IMR-90 (cell line): ENCODE results near the gene CBFA2T3. TPM values are rescaled to one million over a fixed set of nuclear protein-coding genes. Genes with fewer than 3 reads are reported as not detected.
A peak's percentile ranks its signal among the peaks of the same experiment; 100 is the strongest.

Experiments used
- ATAC-seq: fragments of 200-7000 bp; cut with Tn5 transposase; 2 replicates; pipeline ENCODE4 v1.9.1; 2020; ENCODE audit warnings: low read depth, mild to moderate bottlenecking, moderate library complexity
- BruUV-seq: library from RNA; stranded (reverse); fragments of 400-500 nt; replicated peaks from 2 replicates; lab custom pipeline; 2021; lab: Mats Ljungman, UMichigan
- CTCF ChIA-PET: fragments of 300-600 bp; formaldehyde crosslinking; extraction: SDS; loops from one replicate; lab custom pipeline; 2021; ENCODE audit warnings: antibody characterized with exemption; lab: Yijun Ruan, JAX
- POLR2A ChIA-PET: fragments of 300-600 bp; sonication (Branson Sonifier 250); formaldehyde crosslinking; loops from one replicate; lab custom pipeline; 2022; ENCODE audit warnings: antibody characterized with exemption; ENCODE audit not compliant: unreplicated experiment; lab: Charles Lee
- DNase-seq: peaks from one replicate; pipeline ENCODE4 v3.0.0; 2013
- H2AFZ ChIP-seq: replicated peaks from 2 replicates; pipeline ENCODE3; 2013; ENCODE audit warnings: low read length, mild to moderate bottlenecking; ENCODE audit not compliant: poor library complexity
- H2AK5ac ChIP-seq: 2 replicates; pipeline ENCODE4 v1.6.1; 2013; ENCODE audit warnings: low read depth, low read length, inconsistent platforms
- H2AK9ac ChIP-seq: replicated peaks from 2 replicates; pipeline ENCODE3; 2013; ENCODE audit warnings: mild to moderate bottlenecking, low read depth, low read length, moderate library complexity; ENCODE audit not compliant: poor library complexity
- H2BK120ac ChIP-seq: 2 replicates; pipeline ENCODE4 v1.6.1; 2013; ENCODE audit warnings: low read depth, low read length, inconsistent platforms
- H2BK15ac ChIP-seq: 3 replicates; pipeline ENCODE4 v1.6.1; 2013; ENCODE audit warnings: low read depth, low read length, inconsistent platforms
- H2BK20ac ChIP-seq: 2 replicates; pipeline ENCODE4 v1.6.1; 2013; ENCODE audit warnings: low read depth, mild to moderate bottlenecking, inconsistent platforms, low read length, moderate library complexity
- H2BK5ac ChIP-seq: 2 replicates; pipeline ENCODE4 v1.6.1; 2013; ENCODE audit warnings: mild to moderate bottlenecking, low read depth, low read length, inconsistent platforms; ENCODE audit not compliant: poor library complexity, severe bottlenecking
- H3K14ac ChIP-seq: replicated peaks from 2 replicates; pipeline ENCODE4 v1.6.1; 2013; ENCODE audit warnings: low read depth, low read length, inconsistent platforms
- H3K18ac ChIP-seq: 2 replicates; pipeline ENCODE4 v1.6.1; 2013; ENCODE audit warnings: low read depth, low read length, control low read depth
- H3K23ac ChIP-seq: 2 replicates; pipeline ENCODE4 v1.6.1; 2013; ENCODE audit warnings: low read depth, low read length, inconsistent platforms
- H3K27ac ChIP-seq: 2 replicates; pipeline ENCODE4 v1.5.1; 2013; ENCODE audit warnings: mild to moderate bottlenecking, control low read depth, low read length; ENCODE audit not compliant: insufficient read depth
- H3K27me3 ChIP-seq: 2 replicates; pipeline ENCODE4 v1.6.1; 2013; ENCODE audit warnings: low read length; ENCODE audit not compliant: control insufficient read depth, insufficient read depth
- H3K36me3 ChIP-seq: 2 replicates; pipeline ENCODE4 v1.6.1; 2013; ENCODE audit warnings: low read length, mixed read lengths; ENCODE audit not compliant: control insufficient read depth, insufficient read depth
- H3K4ac ChIP-seq: 2 replicates; pipeline ENCODE4 v1.6.1; 2013; ENCODE audit warnings: low read depth, low read length, inconsistent platforms
- H3K4me1 ChIP-seq: 2 replicates; pipeline ENCODE4 v1.6.1; 2013; ENCODE audit warnings: low read length, mixed read lengths; ENCODE audit not compliant: control insufficient read depth, insufficient read depth
- H3K4me2 ChIP-seq: 2 replicates; pipeline ENCODE4 v1.6.1; 2013; ENCODE audit warnings: low read depth, mild to moderate bottlenecking, control low read depth, low read length, moderate library complexity
- H3K4me3 ChIP-seq: 2 replicates; pipeline ENCODE4 v1.5.1; 2013; ENCODE audit warnings: low read depth, mild to moderate bottlenecking, control low read depth, low read length, moderate library complexity; ENCODE audit not compliant: insufficient read depth
- H3K56ac ChIP-seq: 2 replicates; pipeline ENCODE4 v1.6.1; 2013; ENCODE audit warnings: low read length, inconsistent platforms; ENCODE audit not compliant: insufficient read depth; ENCODE audit errors: extremely low read depth
- H3K79me1 ChIP-seq, 2 experiments: 2 replicates each; pipeline ENCODE4 v1.6.1; 2013; ENCODE audit warnings: low read length in 2 of 2, inconsistent platforms in 1 of 2, low read depth in 1 of 2
- H3K9ac ChIP-seq: 2 replicates; pipeline ENCODE4 v1.6.1; 2013; ENCODE audit warnings: low read depth, low read length, control low read depth
- H3K9me1 ChIP-seq: 2 replicates; pipeline ENCODE4 v1.6.1; 2013; ENCODE audit warnings: low read length, inconsistent platforms; ENCODE audit not compliant: insufficient read depth
- H3K9me3 ChIP-seq: 2 replicates; pipeline ENCODE4 v1.6.1; 2013; ENCODE audit warnings: low read length; ENCODE audit not compliant: control insufficient read depth, insufficient read depth
- H4K20me1 ChIP-seq: 2 replicates; pipeline ENCODE4 v1.6.1; 2013; ENCODE audit warnings: low read length, inconsistent platforms; ENCODE audit not compliant: insufficient read depth
- H4K5ac ChIP-seq: 2 replicates; pipeline ENCODE4 v1.6.1; 2013; ENCODE audit warnings: mild to moderate bottlenecking, low read depth, low read length, control low read depth
- H4K8ac ChIP-seq, 2 experiments: 2 replicates each; pipeline ENCODE4 v1.6.1; 2013; ENCODE audit warnings: low read depth in 2 of 2, low read length in 2 of 2, control low read depth in 1 of 2, inconsistent platforms in 1 of 2
- H4K91ac ChIP-seq: 2 replicates; pipeline ENCODE4 v1.6.1; 2013; ENCODE audit warnings: low read depth, low read length, inconsistent platforms; ENCODE audit not compliant: insufficient read depth
- BHLHE40 ChIP-seq: fragments of 150-350 bp; IDR thresholded peaks from 2 replicates; pipeline ENCODE4 v1.6.1; 2016; ENCODE audit warnings: mild to moderate bottlenecking, low read depth, low read length
- CHD1 ChIP-seq: IDR thresholded peaks from 2 replicates; pipeline ENCODE4 v1.6.1; 2012; ENCODE audit warnings: low read depth, low read length, improper control_type of control experiment
- MAFK ChIP-seq: IDR thresholded peaks from 2 replicates; pipeline ENCODE4 v1.6.1; 2012; ENCODE audit warnings: low read depth, low read length, improper control_type of control experiment
- MAZ ChIP-seq: IDR thresholded peaks from 2 replicates; pipeline ENCODE4 v1.6.1; 2012; ENCODE audit warnings: low read depth, mild to moderate bottlenecking, low read length, improper control_type of control experiment, moderate library complexity, borderline replicate concordance
- MXI1 ChIP-seq: IDR thresholded peaks from 2 replicates; pipeline ENCODE4 v1.6.1; 2012; ENCODE audit warnings: low read depth, mild to moderate bottlenecking, low read length, moderate library complexity, borderline replicate concordance
- POLR2A ChIP-seq: IDR thresholded peaks from 2 replicates; pipeline ENCODE4 v1.6.1; 2012; ENCODE audit warnings: mild to moderate bottlenecking, low read depth, low read length
- RCOR1 ChIP-seq: IDR thresholded peaks from 2 replicates; pipeline ENCODE4 v1.6.1; 2012; ENCODE audit warnings: mild to moderate bottlenecking, low read length, improper control_type of control experiment; ENCODE audit not compliant: insufficient replicate concordance
- SMC3 ChIP-seq: fragments of 150-350 bp; IDR thresholded peaks from 2 replicates; pipeline ENCODE4 v1.6.1; 2016; ENCODE audit warnings: low read depth, mild to moderate bottlenecking, antibody characterized with exemption, low read length, moderate library complexity
- WGBS, 2 experiments: methylation state at CpG; one replicate each; pipeline versions ENCODE4 v1.1.5 to v1.1.7; 2013; ENCODE audit warnings: missing lambda C conversion rate in 2 of 2; ENCODE audit not compliant: insufficient read length in 1 of 2; ENCODE audit errors: extremely low coverage in 2 of 2; 5-methylcytosine and 5-hydroxymethylcytosine counted together
- dilution Hi-C: fragments of 300-500 bp; cut with HindIII; formaldehyde crosslinking; loops from one replicate; pipeline ENCODE4 v1.14.3; 2018; ENCODE audit warnings: low sequenced_read_pairs; ENCODE audit not compliant: unreplicated experiment
- in situ Hi-C: fragments of 300-500 bp; cut with MboI; formaldehyde crosslinking; loops from 3 replicates; pipeline ENCODE4 v1.14.3; 2019; ENCODE audit warnings: low sequenced_read_pairs, inconsistent platforms, mixed read lengths
- intact Hi-C: fragments of 100-400 bp; cut with micrococcal nuclease; formaldehyde crosslinking; loops from 2 replicates; pipeline ENCODE4 v1.10.0; 2022
- polyA plus RNA-seq, 3 experiments: library from polyadenylated mRNA; depleted of rRNA; stranded (reverse); fragments of >200 nt; gene quantifications; 2 replicates each; pipeline ENCODE4 v1.2.3, GENCODE V29; 2012; ENCODE audit warnings: low replicate concordance in 1 of 3
- total RNA-seq: library from RNA; depleted of rRNA; stranded (reverse); fragments of >200 nt; gene quantifications from 2 replicates; pipeline ENCODE4 v1.2.3, GENCODE V29; 2012
- TF ChIP-seq, protein P1 (sequence below): conservative IDR thresholded peaks from 2 replicates; pipeline ENCODE4 v1.5.1; 2012; ENCODE audit warnings: mild to moderate bottlenecking, low read depth, low read length, improper control_type of control experiment
- TF ChIP-seq, protein P2 (sequence below): fragments of 150-350 bp; IDR thresholded peaks from 2 replicates; pipeline ENCODE4 v1.6.1; 2017; ENCODE audit warnings: mild to moderate bottlenecking, antibody characterized with exemption, low read length, low read depth

Gene CBFA2T3
- total and polyA plus RNA-seq, 2 of the 4 experiments (the other 2 are of a cell fraction): not detected

- H3K14ac ChIP-seq: no peak overlapping the region
- no peak overlapping the region for H3K4me3 ChIP-seq
- H3K36me3 ChIP-seq: no peaks in the 10 kb centered on the region
- peaks cover 8% of the 10 kb centered on the region; the same call in 1 of the 2 replicates for H3K4me1 ChIP-seq
- H4K91ac ChIP-seq: no peak overlapping the region
- no peak overlapping the region for H3K4ac ChIP-seq
- POLR2A ChIA-PET: no interaction called here
- H4K5ac ChIP-seq: no peak overlapping the region
- DNase-seq (peak; percentile 36), ATAC-seq (peak; percentile 81)
- H3K79me1 ChIP-seq: no peaks in the 10 kb centered on the region
- CTCF ChIA-PET: no interaction called here
- H4K8ac ChIP-seq: no peak overlapping the region
- H2AK5ac ChIP-seq: no peak overlapping the region
- no peaks in the 10 kb centered on the region for H4K20me1 ChIP-seq
- dilution Hi-C loops: no loop called here
- no peak overlapping the region for H3K23ac ChIP-seq
- in situ Hi-C loops: no loop called here
- no peak overlapping the region for H3K27ac ChIP-seq
- no peak overlapping the region for H2BK15ac ChIP-seq
- 66% methylated on average over 16 of the region's 39 CpGs; no CpG with 5 or more reads in 1 of the 2 experiments for WGBS, 2 experiments
- no peaks in the 10 kb centered on the region; the same call in 1 of the 2 replicates for H3K27me3 ChIP-seq
- H3K18ac ChIP-seq: no peak overlapping the region
- peaks cover 6% of the 10 kb centered on the region for H3K9me3 ChIP-seq
- no TSS peak for BruUV-seq
- TF ChIP-seq RCOR1 (no peak), SMC3 (no peak), POLR2A (no peak), CHD1 (no peak), MAZ (no peak), MXI1 (no peak), MAFK (no peak), BHLHE40 (no peak)
- TF ChIP-seq, protein P1, sequence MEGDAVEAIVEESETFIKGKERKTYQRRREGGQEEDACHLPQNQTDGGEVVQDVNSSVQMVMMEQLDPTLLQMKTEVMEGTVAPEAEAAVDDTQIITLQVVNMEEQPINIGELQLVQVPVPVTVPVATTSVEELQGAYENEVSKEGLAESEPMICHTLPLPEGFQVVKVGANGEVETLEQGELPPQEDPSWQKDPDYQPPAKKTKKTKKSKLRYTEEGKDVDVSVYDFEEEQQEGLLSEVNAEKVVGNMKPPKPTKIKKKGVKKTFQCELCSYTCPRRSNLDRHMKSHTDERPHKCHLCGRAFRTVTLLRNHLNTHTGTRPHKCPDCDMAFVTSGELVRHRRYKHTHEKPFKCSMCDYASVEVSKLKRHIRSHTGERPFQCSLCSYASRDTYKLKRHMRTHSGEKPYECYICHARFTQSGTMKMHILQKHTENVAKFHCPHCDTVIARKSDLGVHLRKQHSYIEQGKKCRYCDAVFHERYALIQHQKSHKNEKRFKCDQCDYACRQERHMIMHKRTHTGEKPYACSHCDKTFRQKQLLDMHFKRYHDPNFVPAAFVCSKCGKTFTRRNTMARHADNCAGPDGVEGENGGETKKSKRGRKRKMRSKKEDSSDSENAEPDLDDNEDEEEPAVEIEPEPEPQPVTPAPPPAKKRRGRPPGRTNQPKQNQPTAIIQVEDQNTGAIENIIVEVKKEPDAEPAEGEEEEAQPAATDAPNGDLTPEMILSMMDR: no peak
- TF ChIP-seq, protein P2, sequence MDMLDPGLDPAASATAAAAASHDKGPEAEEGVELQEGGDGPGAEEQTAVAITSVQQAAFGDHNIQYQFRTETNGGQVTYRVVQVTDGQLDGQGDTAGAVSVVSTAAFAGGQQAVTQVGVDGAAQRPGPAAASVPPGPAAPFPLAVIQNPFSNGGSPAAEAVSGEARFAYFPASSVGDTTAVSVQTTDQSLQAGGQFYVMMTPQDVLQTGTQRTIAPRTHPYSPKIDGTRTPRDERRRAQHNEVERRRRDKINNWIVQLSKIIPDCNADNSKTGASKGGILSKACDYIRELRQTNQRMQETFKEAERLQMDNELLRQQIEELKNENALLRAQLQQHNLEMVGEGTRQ: no peak
- H2AK9ac ChIP-seq: no peak overlapping the region
- intact Hi-C loops: no loop called here
- H2BK120ac ChIP-seq: no peak overlapping the region
- H2BK5ac ChIP-seq: no peak overlapping the region
- H3K9me1 ChIP-seq: no peaks in the 10 kb centered on the region
- H2AFZ ChIP-seq: peak overlapping the region; percentile 51
- no peak overlapping the region for H3K9ac ChIP-seq
- no peak overlapping the region for H2BK20ac ChIP-seq
- H3K4me2 ChIP-seq: no peak overlapping the region
- no peak overlapping the region for H3K56ac ChIP-seq
Measured at GRCh38 chr16:88886845-88887521, 90.0 kb downstream of the CBFA2T3 start.
